K562 (cell line): Measurements from ENCODE around the gene DNAJB12. TPM values are rescaled to one million over a fixed set of nuclear protein-coding genes. Genes with fewer than 3 reads are reported as not detected.
A peak's percentile ranks its signal among the peaks of the same experiment; 100 is the strongest.

Experiments used
- CBFB ChIP-seq: sonication (generic); formaldehyde crosslinking; IDR thresholded peaks from 2 replicates; pipeline ENCODE4 v1.4.0; 2020; ENCODE audit warnings: mild to moderate bottlenecking, missing genetic modification reagents
- CCNT2 ChIP-seq: IDR thresholded peaks from 2 replicates; pipeline ENCODE4 v1.6.1; 2011; ENCODE audit warnings: borderline replicate concordance, low read depth, mild to moderate bottlenecking, moderate library complexity, mixed read lengths, low read length; ENCODE audit not compliant: insufficient read length; ENCODE audit errors: extremely low read depth
- EHMT2 ChIP-seq: fragments of 450-650 bp; IDR thresholded peaks from 2 replicates; pipeline ENCODE4 v1.6.1; 2018; ENCODE audit warnings: antibody characterized with exemption
- FOXM1 ChIP-seq, 2 experiments: fragments of 450-650 bp in 1 of 2; sonication (generic) in 1 of 2; formaldehyde crosslinking in 1 of 2; IDR thresholded peaks; 2 replicates each; pipeline versions ENCODE4 v1.6.1 to v1.9.0; 2017 to 2022; ENCODE audit warnings: low read depth in 2 of 2, mild to moderate bottlenecking in 2 of 2, missing genetic modification reagents in 1 of 2, moderate library complexity in 1 of 2
- IRF2 ChIP-seq: sonication (generic); formaldehyde crosslinking; IDR thresholded peaks from 2 replicates; pipeline ENCODE4 v1.8.1; 2022; ENCODE audit warnings: mild to moderate bottlenecking, missing genetic modification reagents
- LCOR ChIP-seq: sonication (generic); formaldehyde crosslinking; IDR thresholded peaks from 2 replicates; pipeline ENCODE4 v1.8.0; 2022; ENCODE audit warnings: mild to moderate bottlenecking, missing genetic modification reagents
- NCOR1 ChIP-seq: fragments of 450-650 bp; IDR thresholded peaks from 2 replicates; pipeline ENCODE4 v1.6.1; 2016; ENCODE audit warnings: mild to moderate bottlenecking, moderate library complexity
- NFIX ChIP-seq: fragments of 250-450 bp; sonication (Bioruptor Pico); IDR thresholded peaks from 2 replicates; pipeline ENCODE4 v1.4.0; 2020; ENCODE audit warnings: low read depth, mild to moderate bottlenecking, moderate library complexity
- PTTG1 ChIP-seq: fragments of 450-650 bp; IDR thresholded peaks from 2 replicates; pipeline ENCODE4 v1.6.1; 2016; ENCODE audit warnings: low read depth, mild to moderate bottlenecking, missing genetic modification characterization, missing compliant biosample characterization
- RBM14 ChIP-seq: fragments of 200-400 bp; formaldehyde crosslinking; IDR thresholded peaks from 2 replicates; pipeline ENCODE4 v1.6.1; 2018; ENCODE audit warnings: low read depth, mild to moderate bottlenecking, low read length, moderate library complexity, borderline replicate concordance; ENCODE audit not compliant: insufficient read depth
- SMARCA4 ChIP-seq: fragments of 450-650 bp; IDR thresholded peaks from 2 replicates; pipeline ENCODE4 v1.6.1; 2016
- TCF7 ChIP-seq: sonication (generic); IDR thresholded peaks from 2 replicates; pipeline ENCODE4 v1.6.1; 2016; ENCODE audit warnings: antibody characterized with exemption, borderline replicate concordance
- TEAD2 ChIP-seq: fragments of 450-650 bp; IDR thresholded peaks from 2 replicates; pipeline ENCODE4 v1.6.1; 2016; ENCODE audit warnings: missing genetic modification characterization, control low read depth, missing compliant biosample characterization
- polyA plus RNA-seq, 8 experiments: library from polyadenylated mRNA; depleted of rRNA in 4 of 8; stranded (reverse) in 5 of 8; unstranded in 3 of 8; fragments of >200 nt; fragmentation: Nextera tagmentation in 2 of 8; fragmentation: Illumina TruSeq in 1 of 8; extraction: Ambion mirVana in 2 of 8; extraction: Trizol in 1 of 8; gene quantifications; 2 replicates each; pipeline versions ENCODE4 v1.2.1 to v1.2.3, GENCODE V29; 2011 to 2014; ENCODE audit warnings: inconsistent platforms in 1 of 8, missing spikeins in 1 of 8
- total RNA-seq, 7 experiments: library from RNA; depleted of rRNA in 6 of 7; stranded (reverse); fragments of >200 nt in 6 of 7; fragmentation: Illumina TruSeq in 2 of 7; extraction: Trizol in 2 of 7; gene quantifications; 2 replicates each; pipeline versions ENCODE4 v1.2.1 to v1.2.3, GENCODE V29; 2011 to 2021; ENCODE audit warnings: low replicate concordance in 1 of 7
- TF ChIP-seq, protein P1 (sequence below): sonication (generic); formaldehyde crosslinking; IDR thresholded peaks from 2 replicates; pipeline ENCODE4 v1.8.1; 2023; ENCODE audit warnings: mild to moderate bottlenecking, missing genetic modification reagents
- TF ChIP-seq, protein P2 (sequence below): fragments of 450-650 bp; IDR thresholded peaks from 2 replicates; pipeline ENCODE4 v1.6.1; 2016; ENCODE audit warnings: mild to moderate bottlenecking
- TF ChIP-seq, protein P3 (sequence below): fragments of 250-450 bp; sonication (Bioruptor Pico); IDR thresholded peaks from 2 replicates; pipeline ENCODE4 v1.5.1; 2021; ENCODE audit warnings: mild to moderate bottlenecking
- TF ChIP-seq, protein P4 (sequence below): fragments of 450-650 bp; IDR thresholded peaks from 2 replicates; pipeline ENCODE4 v1.6.1; 2016
- TF ChIP-seq, protein P5 (sequence below): sonication (generic); formaldehyde crosslinking; IDR thresholded peaks from 2 replicates; pipeline ENCODE4 v1.8.1; 2022; ENCODE audit warnings: missing genetic modification reagents

Gene DNAJB12
- total and polyA plus RNA-seq, 9 of the 15 experiments (the other 6 are each of a cell fraction or from before 2014, with no cell fraction given), result 3.5 to 31.5 (median 20.3) TPM

DNA sequence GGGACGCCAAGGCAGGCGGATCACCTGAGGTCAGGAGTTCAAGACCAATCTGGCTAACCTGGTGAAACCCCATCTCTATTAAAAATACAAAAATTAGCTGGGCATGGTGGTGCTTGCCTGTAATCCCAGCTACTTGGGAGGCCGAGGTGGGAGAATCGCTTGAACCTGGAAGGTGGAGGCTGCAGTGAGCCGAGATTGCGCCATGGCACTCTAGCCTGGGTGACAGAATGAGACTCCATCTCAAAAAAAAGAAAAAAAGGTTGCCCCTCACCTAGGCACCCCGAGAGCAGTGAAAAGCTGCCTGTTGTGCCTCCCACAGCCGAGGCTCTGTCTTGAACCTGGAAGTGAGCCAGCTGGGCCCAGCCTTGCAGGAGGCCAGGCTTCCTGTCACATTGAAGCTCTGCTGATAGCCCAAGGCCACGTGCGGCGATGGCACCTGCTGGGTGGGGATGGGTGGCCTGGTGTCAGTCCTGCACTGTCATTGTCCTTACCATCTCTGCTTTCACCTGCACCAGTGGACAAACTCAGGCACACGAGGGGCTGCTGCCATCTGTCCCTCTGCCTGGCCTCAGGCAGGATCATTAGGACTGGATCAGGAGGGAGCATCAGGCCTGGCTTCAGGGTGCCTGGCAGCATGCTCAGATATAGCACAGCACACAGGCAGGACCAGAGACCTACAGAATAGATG is 37.8 kb downstream of the DNAJB12 start (continued):
- TF ChIP-seq SMARCA4 (0 out of 2 replicates have a peak, but pooled peaks have one; percentile 26), CBFB (CRISPR knock-in tag) (no peak), TCF7 (no peak), EHMT2 (no peak), IRF2 (CRISPR knock-in tag) (no peak), FOXM1 (IDR thresholded peaks at IDR 0.05; ENCODE audit: low read depth) (no peak), FOXM1 (CRISPR knock-in tag; IDR thresholded peaks at IDR 0.05; ENCODE audit: low read depth) (no peak), LCOR (CRISPR knock-in tag) (no peak), TEAD2 (0 out of 2 replicates have a peak, but pooled peaks have one; percentile 40), NFIX (CRISPR knock-in tag) (peak; percentile 33; the same call in 1 of the 2 replicates), NCOR1 (no peak), PTTG1 (tag) (no peak), CCNT2 (no peak), RBM14 (no peak)
- TF ChIP-seq, protein P1, sequence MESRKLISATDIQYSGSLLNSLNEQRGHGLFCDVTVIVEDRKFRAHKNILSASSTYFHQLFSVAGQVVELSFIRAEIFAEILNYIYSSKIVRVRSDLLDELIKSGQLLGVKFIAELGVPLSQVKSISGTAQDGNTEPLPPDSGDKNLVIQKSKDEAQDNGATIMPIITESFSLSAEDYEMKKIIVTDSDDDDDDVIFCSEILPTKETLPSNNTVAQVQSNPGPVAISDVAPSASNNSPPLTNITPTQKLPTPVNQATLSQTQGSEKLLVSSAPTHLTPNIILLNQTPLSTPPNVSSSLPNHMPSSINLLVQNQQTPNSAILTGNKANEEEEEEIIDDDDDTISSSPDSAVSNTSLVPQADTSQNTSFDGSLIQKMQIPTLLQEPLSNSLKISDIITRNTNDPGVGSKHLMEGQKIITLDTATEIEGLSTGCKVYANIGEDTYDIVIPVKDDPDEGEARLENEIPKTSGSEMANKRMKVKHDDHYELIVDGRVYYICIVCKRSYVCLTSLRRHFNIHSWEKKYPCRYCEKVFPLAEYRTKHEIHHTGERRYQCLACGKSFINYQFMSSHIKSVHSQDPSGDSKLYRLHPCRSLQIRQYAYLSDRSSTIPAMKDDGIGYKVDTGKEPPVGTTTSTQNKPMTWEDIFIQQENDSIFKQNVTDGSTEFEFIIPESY (CRISPR knock-in tag), result no peak
- TF ChIP-seq, protein P2, sequence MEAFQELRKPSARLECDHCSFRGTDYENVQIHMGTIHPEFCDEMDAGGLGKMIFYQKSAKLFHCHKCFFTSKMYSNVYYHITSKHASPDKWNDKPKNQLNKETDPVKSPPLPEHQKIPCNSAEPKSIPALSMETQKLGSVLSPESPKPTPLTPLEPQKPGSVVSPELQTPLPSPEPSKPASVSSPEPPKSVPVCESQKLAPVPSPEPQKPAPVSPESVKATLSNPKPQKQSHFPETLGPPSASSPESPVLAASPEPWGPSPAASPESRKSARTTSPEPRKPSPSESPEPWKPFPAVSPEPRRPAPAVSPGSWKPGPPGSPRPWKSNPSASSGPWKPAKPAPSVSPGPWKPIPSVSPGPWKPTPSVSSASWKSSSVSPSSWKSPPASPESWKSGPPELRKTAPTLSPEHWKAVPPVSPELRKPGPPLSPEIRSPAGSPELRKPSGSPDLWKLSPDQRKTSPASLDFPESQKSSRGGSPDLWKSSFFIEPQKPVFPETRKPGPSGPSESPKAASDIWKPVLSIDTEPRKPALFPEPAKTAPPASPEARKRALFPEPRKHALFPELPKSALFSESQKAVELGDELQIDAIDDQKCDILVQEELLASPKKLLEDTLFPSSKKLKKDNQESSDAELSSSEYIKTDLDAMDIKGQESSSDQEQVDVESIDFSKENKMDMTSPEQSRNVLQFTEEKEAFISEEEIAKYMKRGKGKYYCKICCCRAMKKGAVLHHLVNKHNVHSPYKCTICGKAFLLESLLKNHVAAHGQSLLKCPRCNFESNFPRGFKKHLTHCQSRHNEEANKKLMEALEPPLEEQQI, result no peak
- TF ChIP-seq, protein P3, sequence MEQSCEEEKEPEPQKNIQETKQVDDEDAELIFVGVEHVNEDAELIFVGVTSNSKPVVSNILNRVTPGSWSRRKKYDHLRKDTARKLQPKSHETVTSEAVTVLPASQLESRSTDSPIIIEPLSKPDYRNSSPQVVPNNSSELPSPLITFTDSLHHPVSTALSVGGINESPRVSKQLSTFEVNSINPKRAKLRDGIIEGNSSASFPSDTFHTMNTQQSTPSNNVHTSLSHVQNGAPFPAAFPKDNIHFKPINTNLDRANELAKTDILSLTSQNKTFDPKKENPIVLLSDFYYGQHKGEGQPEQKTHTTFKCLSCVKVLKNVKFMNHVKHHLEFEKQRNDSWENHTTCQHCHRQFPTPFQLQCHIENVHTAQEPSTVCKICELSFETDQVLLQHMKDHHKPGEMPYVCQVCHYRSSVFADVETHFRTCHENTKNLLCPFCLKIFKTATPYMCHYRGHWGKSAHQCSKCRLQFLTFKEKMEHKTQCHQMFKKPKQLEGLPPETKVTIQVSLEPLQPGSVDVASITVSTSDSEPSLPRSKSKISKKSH (CRISPR knock-in tag), result no peak
- TF ChIP-seq, protein P4, sequence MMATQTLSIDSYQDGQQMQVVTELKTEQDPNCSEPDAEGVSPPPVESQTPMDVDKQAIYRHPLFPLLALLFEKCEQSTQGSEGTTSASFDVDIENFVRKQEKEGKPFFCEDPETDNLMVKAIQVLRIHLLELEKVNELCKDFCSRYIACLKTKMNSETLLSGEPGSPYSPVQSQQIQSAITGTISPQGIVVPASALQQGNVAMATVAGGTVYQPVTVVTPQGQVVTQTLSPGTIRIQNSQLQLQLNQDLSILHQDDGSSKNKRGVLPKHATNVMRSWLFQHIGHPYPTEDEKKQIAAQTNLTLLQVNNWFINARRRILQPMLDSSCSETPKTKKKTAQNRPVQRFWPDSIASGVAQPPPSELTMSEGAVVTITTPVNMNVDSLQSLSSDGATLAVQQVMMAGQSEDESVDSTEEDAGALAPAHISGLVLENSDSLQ, result peak; percentile 54
- TF ChIP-seq, protein P5, sequence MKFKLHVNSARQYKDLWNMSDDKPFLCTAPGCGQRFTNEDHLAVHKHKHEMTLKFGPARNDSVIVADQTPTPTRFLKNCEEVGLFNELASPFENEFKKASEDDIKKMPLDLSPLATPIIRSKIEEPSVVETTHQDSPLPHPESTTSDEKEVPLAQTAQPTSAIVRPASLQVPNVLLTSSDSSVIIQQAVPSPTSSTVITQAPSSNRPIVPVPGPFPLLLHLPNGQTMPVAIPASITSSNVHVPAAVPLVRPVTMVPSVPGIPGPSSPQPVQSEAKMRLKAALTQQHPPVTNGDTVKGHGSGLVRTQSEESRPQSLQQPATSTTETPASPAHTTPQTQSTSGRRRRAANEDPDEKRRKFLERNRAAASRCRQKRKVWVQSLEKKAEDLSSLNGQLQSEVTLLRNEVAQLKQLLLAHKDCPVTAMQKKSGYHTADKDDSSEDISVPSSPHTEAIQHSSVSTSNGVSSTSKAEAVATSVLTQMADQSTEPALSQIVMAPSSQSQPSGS (CRISPR knock-in tag), result 0 out of 2 replicates have a peak, but pooled peaks have one; percentile 45
